Activated T-cell treated with anti-CD3 and anti-CD28 coated beads for 1 hour (primary cell): Measurements from ENCODE around the gene ZNF365.
"Not testable (repeated sequence)": the region's sequence is repeated elsewhere in the genome, so short reads cannot be mapped to it uniquely, and the experiment has no call there.

ENCODE experiments used
- DNase-seq: peaks from one replicate; pipeline ENCODE4 v3.0.0-alpha.2; 2020; ENCODE audit warnings: low read depth

The ZNF365 gene

DNA sequence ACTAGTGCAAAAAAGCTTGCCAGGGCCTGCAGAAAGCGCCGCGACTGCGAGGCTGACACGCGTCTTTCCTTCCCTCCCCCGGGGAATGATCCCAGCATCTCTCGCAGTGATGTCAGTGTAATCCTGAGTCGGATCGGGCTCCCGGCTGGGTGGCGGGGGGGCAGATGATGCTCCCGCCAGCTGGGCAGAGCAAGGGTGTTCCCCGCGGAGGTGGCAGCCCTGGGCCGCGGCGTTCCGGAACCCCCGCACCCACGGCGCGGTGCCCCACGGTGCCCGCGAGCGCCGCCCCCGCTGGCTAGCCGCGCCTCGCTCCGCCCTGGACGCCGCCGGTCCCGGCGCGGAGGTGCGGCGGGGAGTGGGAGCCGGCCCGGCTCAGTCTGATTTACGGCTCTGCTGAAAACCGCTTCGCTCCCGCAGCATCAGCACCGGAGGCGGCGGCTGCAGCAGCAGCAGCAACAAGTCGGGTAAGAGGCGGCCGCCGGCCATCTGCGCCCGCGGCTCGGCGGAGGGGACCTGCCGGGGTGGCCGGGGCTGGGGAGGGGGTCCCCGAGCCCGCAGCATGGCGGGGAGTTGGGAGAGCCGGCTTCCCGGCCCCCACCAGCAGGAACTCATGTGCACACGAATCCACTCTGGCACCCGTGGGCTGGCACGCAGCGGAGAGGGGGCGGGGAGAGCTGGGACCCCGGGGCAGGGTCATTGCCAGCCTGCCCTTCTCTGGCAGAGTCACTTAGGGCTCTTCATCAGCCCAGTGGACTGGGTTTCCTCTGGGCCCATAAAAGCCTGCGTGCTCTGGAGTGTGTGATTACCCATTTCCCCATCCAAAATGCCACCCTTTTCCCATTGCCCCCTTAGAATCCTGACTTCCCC, at the start of gene ZNF365:
TSS of gene ZNF365 (plus strand) at position 375 of the 867 bp plus-strand sequence. CDS start 1,825 bp downstream, outside the sequence.
- DNase-seq: peak; percentile 9

DNA sequence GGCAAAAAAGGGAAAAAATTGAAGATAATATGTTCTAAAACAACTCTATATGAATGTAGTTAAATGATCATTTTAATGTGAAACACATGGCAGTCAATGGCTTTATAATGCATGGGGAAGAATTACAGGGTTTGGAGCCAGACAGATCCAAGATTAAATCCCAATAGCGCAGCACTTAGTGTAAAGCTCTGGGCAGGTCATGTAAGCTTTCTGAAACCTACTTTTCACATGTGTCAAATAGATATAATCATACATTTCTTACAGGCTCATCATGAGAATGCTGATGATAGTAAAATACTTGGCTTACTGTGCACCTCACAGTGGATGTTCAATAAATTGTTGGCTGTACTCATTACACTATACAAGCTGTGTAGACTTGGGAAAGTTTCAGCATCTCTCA, 48.0 kb upstream of the ZNF365 start:
- no peak for DNase-seq

DNA sequence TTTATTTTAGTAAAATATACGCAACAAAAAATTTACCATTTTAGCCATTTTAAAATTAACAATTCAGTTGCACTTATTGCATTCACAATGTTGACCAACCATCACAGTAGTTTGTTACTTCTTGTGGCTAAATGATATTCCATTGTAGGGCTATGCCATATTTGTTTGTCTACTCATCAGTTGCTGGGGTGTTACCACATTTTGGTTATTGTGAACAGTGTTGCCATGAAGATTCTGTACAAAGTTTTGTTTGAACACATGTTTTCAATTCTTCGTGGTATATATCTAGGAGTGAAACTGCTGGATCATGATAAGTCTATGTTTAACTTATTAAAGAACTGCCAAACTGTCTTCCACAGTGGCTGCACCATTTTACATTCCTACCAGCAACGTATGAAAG, 46.3 kb upstream of the ZNF365 start:
- no peak for DNase-seq

- DNase-seq: no peak
Observed at GRCh38 chr10:62330213-62330612, 44.0 kb upstream of the ZNF365 start.

- no peak for DNase-seq
Observed at GRCh38 chr10:62332406-62332805, 41.8 kb upstream of the ZNF365 start.

DNA sequence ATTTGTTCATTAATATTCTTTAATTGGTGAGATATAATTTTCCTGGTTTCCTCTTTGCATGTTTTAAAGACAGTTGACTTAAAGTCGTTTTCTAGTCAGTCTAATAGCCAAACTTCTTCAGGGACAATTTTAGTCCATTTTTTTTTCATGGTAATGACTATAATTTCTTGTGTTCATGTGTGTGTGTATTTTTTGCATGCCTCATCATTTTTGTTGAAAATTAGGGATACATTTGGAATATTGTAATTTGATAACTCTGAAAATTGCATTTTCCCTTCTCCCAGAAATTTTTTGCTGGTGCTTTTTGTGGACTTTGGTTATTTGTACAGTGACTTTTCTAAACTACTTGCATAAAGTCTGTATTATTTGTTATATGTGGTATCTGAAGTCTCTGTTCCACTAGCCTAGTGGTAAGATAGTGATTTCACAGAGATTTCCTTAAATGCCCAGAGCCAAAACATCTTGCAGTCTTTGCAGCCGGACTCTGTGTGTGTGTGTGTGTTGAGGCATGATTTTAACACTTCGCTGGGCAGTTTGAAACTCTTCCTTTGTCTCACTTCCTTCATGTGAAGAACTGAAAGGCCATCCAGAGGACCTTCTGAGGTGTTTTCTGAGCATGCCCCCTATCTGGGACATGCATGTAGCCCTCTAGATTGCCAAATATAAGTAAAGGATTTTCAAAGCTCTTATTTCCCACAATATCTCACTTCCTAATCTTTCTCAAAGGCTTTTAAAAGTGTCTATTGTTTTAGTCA, 40.9 kb upstream of the ZNF365 start:
- DNase-seq: no peak

DNA sequence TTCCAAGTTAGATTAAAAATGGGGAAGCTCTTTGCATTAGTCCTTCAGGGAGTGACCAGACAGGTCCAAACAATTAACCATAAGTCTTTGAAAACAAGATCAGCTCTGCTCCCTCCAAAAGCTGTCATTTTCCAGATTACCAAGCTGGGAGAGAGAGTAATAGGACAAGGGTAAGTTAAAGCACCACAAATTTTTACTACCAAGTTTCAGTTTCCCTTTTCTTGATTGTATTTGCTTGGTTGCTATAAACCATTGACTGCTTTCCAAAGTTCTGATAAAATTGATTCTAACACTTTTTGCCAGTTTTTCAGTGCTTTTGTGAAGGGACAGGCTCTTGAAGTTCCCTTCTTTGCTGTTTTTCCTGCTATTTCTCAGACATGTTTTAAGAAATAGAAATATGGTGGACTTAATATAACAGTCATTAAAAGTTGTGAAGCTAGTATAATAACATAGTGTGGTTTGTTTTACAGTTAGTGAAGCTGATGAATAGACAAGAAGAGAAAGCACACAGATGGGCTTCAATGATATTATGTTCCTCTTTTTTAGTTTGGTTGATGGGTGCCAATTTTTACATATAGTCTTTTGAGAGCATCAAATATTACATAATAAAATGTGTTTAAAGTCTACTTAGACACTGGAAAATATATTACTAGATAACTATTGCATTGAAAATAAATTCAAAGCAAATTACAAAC, 40.0 kb upstream of the ZNF365 start:
- DNase-seq: no peak

DNA sequence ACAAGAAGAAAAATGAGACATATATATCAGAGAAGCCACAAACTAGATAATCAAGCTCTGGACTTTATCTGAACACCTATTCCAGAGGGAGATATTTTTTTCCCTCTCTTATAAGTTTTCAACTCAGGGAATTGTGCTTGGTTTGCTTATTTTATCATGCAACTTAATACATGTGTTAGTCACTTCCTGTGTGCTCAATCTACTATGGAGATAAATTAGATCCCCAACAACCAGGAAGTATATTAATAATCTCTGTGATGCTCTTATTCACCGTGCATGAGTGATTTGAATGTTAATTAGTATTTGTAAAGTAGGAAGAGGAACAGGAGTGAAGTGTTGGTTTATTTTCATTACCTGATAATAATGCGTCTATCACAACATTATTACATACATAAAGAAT, 38.8 kb upstream of the ZNF365 start:
- DNase-seq: no peak

GRCh38 chr10:62336404-62336803, 37.8 kb upstream of the ZNF365 start:
- no peak for DNase-seq

GRCh38 chr10:62341419-62341818, 32.8 kb upstream of the ZNF365 start:
- DNase-seq: no peak

DNA sequence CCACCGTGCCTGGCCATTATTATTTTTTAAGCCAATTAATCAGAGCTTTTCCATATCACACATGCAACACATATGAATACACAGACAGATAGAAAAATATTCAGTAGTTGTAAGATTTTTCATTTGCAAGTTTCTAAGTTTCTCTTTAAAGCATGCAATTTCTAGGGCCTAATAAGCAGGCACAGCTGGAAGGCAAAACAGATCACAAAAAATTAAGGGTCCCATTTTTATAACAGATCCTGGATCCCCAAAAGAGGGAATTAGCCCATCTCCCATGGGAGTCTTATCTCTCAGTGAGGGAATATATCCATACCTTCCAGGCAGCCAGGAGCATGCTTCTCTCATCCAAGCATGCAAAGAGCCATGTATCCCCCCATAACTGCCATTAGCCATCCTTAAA, 31.2 kb upstream of the ZNF365 start:
- no peak for DNase-seq

- DNase-seq: no peak
Observed at GRCh38 chr10:62348029-62348428, 26.1 kb upstream of the ZNF365 start.

DNA sequence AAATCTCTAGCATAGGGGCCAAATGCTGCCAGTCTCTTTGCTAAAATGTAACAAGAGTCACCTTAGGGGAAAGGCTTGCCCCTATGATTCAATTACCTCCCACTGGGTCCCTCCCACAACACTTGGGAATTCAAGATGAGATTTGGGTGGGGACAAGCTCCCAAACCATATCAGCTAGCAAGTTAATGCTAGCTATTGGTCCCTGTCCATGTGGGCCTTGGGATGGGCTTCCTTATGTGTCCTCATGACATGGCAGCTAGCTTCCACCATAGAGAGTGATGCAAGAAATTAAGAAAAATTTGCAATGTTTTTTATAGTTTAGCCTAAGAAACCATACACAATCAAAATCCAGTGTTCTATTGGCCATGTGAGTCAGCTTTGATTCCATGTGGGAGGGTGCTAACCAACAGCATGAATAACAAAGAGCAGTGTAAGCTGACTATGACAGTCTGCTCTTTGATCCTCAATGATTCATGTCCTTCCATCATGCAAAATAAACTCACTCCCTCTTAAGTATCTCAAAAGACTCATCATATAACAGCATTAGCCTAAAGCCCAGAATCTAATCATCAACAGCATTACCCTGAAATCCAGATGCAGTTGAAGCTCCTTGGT, 21.7 kb upstream of the ZNF365 start:
- no peak for DNase-seq

DNA sequence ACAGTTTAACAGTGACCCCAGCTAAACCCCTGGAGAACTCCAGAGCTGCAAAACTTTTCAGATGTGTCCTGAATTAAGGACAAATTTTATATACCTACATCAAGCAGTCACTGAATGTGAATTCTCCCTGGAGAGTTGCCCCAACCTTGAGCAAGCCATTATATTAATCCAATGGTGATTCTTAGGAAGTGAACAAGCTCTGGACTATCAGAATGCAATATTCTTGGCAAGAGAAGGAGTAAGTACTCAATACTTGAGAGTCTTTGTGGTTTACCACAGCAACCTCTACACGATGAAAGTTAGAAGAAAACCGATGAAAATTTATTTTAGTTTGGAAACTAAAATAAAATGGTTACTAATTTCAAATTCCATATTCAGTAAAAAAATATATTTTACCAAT, 19.3 kb upstream of the ZNF365 start:
- no peak for DNase-seq

- DNase-seq: no peak
Observed at GRCh38 chr10:62356447-62356846, 17.7 kb upstream of the ZNF365 start.

GRCh38 chr10:62358151-62358550, 16.0 kb upstream of the ZNF365 start:
- not testable (repeated sequence) for DNase-seq

DNA sequence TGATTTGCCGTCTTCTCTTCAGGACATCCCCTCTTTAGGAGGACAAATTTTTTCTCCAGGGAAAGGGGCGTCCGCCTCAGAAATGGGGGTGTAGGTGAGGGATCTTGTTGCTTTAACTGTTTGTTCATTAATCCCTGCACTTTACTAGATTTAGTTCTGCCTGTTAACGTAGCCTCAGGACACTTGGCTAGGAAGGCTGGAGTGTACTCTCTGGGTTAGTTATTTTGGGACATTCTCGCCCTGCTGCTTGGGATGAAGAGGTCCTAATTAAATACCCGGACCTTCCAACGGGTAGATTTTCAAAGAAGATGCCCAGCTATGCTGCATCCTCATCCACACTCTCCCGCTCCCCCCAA, 552 bp upstream of the ZNF365 start:
- DNase-seq: no peak

- DNase-seq: no peak
Observed at GRCh38 chr10:62374862-62375710, 917 bp downstream of the ZNF365 start.

DNA sequence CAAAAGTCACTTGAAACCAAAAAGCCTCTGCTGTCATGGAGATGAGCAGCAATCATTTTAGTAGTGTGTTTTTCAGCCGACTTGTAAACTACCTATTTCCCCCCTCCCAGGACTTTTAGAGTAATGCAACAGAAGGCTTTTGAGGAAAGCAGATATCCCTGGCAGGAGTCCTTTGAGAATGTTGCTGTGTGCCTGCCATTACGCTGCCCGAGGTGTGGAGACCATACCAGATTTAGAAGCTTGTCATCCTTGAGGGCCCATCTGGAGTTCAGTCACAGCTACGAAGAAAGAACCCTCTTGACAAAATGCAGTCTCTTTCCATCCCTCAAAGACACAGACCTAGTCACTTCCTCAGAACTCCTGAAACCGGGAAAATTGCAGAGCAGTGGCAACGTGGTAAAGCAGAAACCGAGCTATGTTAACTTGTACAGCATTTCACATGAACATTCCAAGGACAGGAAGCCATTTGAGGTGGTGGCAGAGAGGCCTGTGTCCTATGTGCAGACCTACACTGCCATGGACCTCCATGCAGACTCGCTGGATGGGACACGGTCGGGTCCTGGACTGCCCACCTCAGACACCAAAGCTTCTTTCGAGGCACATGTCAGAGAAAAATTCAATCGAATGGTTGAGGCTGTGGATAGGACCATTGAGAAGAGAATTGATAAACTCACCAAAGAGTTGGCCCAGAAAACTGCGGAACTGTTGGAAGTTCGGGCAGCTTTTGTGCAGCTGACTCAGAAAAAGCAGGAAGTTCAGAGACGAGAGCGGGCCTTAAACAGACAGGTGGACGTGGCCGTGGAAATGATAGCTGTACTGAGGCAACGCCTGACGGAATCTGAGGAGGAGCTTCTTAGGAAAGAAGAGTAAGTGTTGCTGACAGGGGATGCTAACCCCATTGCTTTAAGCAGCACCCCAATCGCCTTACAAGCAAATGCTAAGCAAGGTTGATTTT, 2.2 kb downstream of the ZNF365 start:
- no peak for DNase-seq

DNA sequence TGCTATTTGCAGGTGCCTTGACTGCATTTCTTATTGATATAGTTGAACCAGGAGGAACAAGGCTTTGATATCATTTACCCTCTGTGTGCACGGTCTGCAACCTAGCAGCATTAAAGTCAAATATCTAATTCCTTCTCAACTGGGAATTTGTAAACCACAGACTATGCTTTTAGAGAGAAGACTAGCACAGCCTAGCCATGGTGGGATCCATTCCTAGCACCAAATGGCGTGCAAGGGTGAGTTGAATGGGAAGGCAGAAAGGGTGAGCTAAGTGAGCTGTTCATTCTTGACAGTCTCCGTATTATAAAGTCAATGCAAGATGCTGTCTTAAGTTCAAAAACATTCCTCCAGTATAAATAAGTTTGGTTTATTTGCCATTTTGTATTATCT, 2.9 kb downstream of the ZNF365 start:
- no peak for DNase-seq
